ENCODE data around the gene SUGP1. TPM values are rescaled to one million over a fixed set of nuclear protein-coding genes. Genes with fewer than 3 reads are reported as not detected.

The SUGP1 gene
- total RNA-seq (2022; extraction: Qiagen RNA extraction; ENCODE audit: low read depth) = 23.1 to 30.6 TPM (median 26.1 TPM) in 5 replicates

GRCh38 chr19:19320361-19321140, at the start of gene SUGP1, which contains the start of gene MAU2:
TSS of gene SUGP1 (minus strand) at chr19:19320509. CDS start at chr19:19320496, 13 bp downstream.
TSS of gene MAU2 (plus strand) at chr19:19320829. CDS start at chr19:19320860, 31 bp downstream.

Other genes starting within 250 kb of the SUGP1 start
- 18.4 to 26.4 TPM (median 24.2 TPM) in 5 replicates for gene TMEM161A, start 182.0 kb downstream of the SUGP1 start, total RNA-seq (2022; extraction: Qiagen RNA extraction; ENCODE audit: low read depth)
- 0.24 to 1.1 TPM (median 0.27 TPM) in 5 replicates for gene MEF2B, start 150.2 kb downstream of the SUGP1 start, total RNA-seq (2022; extraction: Qiagen RNA extraction; ENCODE audit: low read depth)
- gene BORCS8, start 128.4 kb downstream of the SUGP1 start, total RNA-seq (2022; extraction: Qiagen RNA extraction; ENCODE audit: low read depth) = 7.5 to 11.7 TPM (median 11.2 TPM) in 5 replicates
- 31.0 to 50.4 TPM (median 42.5 TPM) in 5 replicates for gene RFXANK, start 128.3 kb downstream of the SUGP1 start, total RNA-seq (2022; extraction: Qiagen RNA extraction; ENCODE audit: low read depth)
- 31.1 to 34.5 TPM (median 31.8 TPM) in 5 replicates for gene NR2C2AP, start 117.1 kb downstream of the SUGP1 start, total RNA-seq (2022; extraction: Qiagen RNA extraction; ENCODE audit: low read depth)
- 0.03 to 0.23 TPM (median 0.05 TPM) in 3 of 5 replicates, not detected in the others for gene NCAN, start 108.6 kb downstream of the SUGP1 start, total RNA-seq (2022; extraction: Qiagen RNA extraction; ENCODE audit: low read depth)
- 0.34 to 0.87 TPM (median 0.51 TPM) in 5 replicates for gene TM6SF2, start 47.2 kb downstream of the SUGP1 start, total RNA-seq (2022; extraction: Qiagen RNA extraction; ENCODE audit: low read depth)
- gene MAU2, start 320 bp upstream of the SUGP1 start, total RNA-seq (2022; extraction: Qiagen RNA extraction; ENCODE audit: low read depth) = 10.5 to 14.4 TPM (median 12.2 TPM) in 5 replicates
- gene GATAD2A, start 85.2 kb upstream of the SUGP1 start, total RNA-seq (2022; extraction: Qiagen RNA extraction; ENCODE audit: low read depth) = 41.2 to 53.3 TPM (median 44.7 TPM) in 5 replicates
- gene TSSK6, start 195.0 kb upstream of the SUGP1 start, total RNA-seq (2022; extraction: Qiagen RNA extraction; ENCODE audit: low read depth) = 0.85 to 1.8 TPM (median 1.6 TPM) in 5 replicates
- gene NDUFA13, start 195.7 kb upstream of the SUGP1 start, total RNA-seq (2022; extraction: Qiagen RNA extraction; ENCODE audit: low read depth) = 162 to 199 TPM (median 165 TPM) in 5 replicates
- 1.8 to 3.8 TPM (median 3.4 TPM) in 5 replicates for gene YJEFN3, start 208.4 kb upstream of the SUGP1 start, total RNA-seq (2022; extraction: Qiagen RNA extraction; ENCODE audit: low read depth)
- 0.11 to 0.32 TPM (median 0.22 TPM) in 5 replicates for gene CILP2, start 217.8 kb upstream of the SUGP1 start, total RNA-seq (2022; extraction: Qiagen RNA extraction; ENCODE audit: low read depth)